ENCODE measurements around the gene OR2T34.
"Not testable (repeated sequence)": the region's sequence is repeated elsewhere in the genome, so short reads cannot be mapped to it uniquely, and the experiment has no call there.

DNA sequence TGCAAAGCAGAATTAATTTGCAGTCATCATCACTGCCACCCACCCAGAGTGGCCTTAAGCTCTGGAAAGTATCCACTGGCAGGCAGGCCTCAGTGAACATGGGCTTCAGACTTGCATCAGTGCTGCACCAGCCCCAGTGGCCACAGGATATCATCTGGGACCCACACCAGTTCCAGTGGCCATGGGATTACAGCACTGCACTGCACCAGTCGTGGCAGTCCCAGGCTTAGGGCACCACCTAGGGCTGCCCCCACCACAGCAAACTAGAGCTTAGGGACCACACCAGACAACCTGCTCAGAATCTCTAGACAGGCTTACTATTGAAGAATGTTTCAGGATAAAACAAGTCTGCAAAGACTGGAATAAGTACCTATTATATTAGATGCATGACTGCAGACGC is 27.2 kb downstream of the OR2T34 start:
- TF ChIP-seq, protein P1, sequence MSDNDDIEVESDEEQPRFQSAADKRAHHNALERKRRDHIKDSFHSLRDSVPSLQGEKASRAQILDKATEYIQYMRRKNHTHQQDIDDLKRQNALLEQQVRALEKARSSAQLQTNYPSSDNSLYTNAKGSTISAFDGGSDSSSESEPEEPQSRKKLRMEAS (IDR thresholded peaks at IDR 0.05; ENCODE audit: low read depth, low read length), result not testable (repeated sequence)
- TF ChIP-seq, protein P2, sequence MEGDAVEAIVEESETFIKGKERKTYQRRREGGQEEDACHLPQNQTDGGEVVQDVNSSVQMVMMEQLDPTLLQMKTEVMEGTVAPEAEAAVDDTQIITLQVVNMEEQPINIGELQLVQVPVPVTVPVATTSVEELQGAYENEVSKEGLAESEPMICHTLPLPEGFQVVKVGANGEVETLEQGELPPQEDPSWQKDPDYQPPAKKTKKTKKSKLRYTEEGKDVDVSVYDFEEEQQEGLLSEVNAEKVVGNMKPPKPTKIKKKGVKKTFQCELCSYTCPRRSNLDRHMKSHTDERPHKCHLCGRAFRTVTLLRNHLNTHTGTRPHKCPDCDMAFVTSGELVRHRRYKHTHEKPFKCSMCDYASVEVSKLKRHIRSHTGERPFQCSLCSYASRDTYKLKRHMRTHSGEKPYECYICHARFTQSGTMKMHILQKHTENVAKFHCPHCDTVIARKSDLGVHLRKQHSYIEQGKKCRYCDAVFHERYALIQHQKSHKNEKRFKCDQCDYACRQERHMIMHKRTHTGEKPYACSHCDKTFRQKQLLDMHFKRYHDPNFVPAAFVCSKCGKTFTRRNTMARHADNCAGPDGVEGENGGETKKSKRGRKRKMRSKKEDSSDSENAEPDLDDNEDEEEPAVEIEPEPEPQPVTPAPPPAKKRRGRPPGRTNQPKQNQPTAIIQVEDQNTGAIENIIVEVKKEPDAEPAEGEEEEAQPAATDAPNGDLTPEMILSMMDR (IDR thresholded peaks at IDR 0.05; ENCODE audit: low read depth, low read length), result not testable (repeated sequence)
- TF ChIP-seq POLR2A (IDR thresholded peaks at IDR 0.05; ENCODE audit: extremely low read depth, insufficient read length), result not testable (repeated sequence)

Data from NB4 (cell line).